ENCODE data around the gene JCAD. TPM values are rescaled to one million over a fixed set of nuclear protein-coding genes. Genes with fewer than 3 reads are reported as not detected.

Gene JCAD
- polyA plus RNA-seq, 1 experiment: 38.3 TPM

GRCh38 chr10:29993319-29993915 lies 66.0 kb downstream of the JCAD start:
- POLR2A ChIA-PET: no interaction called here
- CTCF ChIA-PET: no interaction called here
- Histone ChIP-seq H3K4me3 (ENCODE audit: low read depth, low read length) (no peak overlapping the region), H3K27me3 (ENCODE audit: control insufficient read depth, insufficient read depth, low read length) (peaks cover 6% of the 10 kb centered on the region), H3K9me3 (ENCODE audit: control insufficient read depth, insufficient read depth, low read length) (no peaks in the 10 kb centered on the region), H3K27ac (ENCODE audit: low read depth, low read length) (peak overlapping the region; percentile 31)
- TF ChIP-seq CTCF (IDR thresholded peaks at IDR 0.05; ENCODE audit: low read depth, low read length): no peak
- DNase-seq (ENCODE audit: low read depth, low spot score): no peak

GRCh38 chr10:29992914-29993313 lies 66.5 kb downstream of the JCAD start:
- Histone ChIP-seq H3K27me3 (ENCODE audit: control insufficient read depth, insufficient read depth, low read length) (peaks cover 6% of the 10 kb centered on the region), H3K27ac (ENCODE audit: low read depth, low read length) (no peak overlapping the region), H3K4me3 (ENCODE audit: low read depth, low read length) (no peak overlapping the region), H3K9me3 (ENCODE audit: control insufficient read depth, insufficient read depth, low read length) (no peaks in the 10 kb centered on the region)
- POLR2A ChIA-PET: no interaction called here
- CTCF ChIA-PET: no interaction called here
- DNase-seq (ENCODE audit: low read depth, low spot score): no peak
- TF ChIP-seq CTCF (IDR thresholded peaks at IDR 0.05; ENCODE audit: low read depth, low read length): no peak

GRCh38 chr10:29991382-29991781 lies 68.0 kb downstream of the JCAD start:
- H3K27ac ChIP-seq (ENCODE audit: low read depth, low read length): no peak overlapping the region
- H3K27me3 ChIP-seq (ENCODE audit: control insufficient read depth, insufficient read depth, low read length): peaks cover 6% of the 10 kb centered on the region
- no peak for DNase-seq (ENCODE audit: low read depth, low spot score)
- no peaks in the 10 kb centered on the region for H3K9me3 ChIP-seq (ENCODE audit: control insufficient read depth, insufficient read depth, low read length)
- POLR2A ChIA-PET: no interaction called here
- H3K4me3 ChIP-seq (ENCODE audit: low read depth, low read length): no peak overlapping the region
- no peak for TF ChIP-seq CTCF (IDR thresholded peaks at IDR 0.05; ENCODE audit: low read depth, low read length)
- CTCF ChIA-PET: interaction anchor here (0.5 to 0.7 kb wide), 2 partner anchors 168 to 212 kb away, joined by 3 read pairs; no protein-coding TSS in a partner anchor

- H3K27me3 ChIP-seq (ENCODE audit: control insufficient read depth, insufficient read depth, low read length): peaks cover 6% of the 10 kb centered on the region
- H3K27ac ChIP-seq (ENCODE audit: low read depth, low read length): no peak overlapping the region
- CTCF ChIA-PET: interaction anchor here (4.1 kb wide), 1 partner anchor 11 kb away, joined by 19 read pairs; no protein-coding TSS in a partner anchor
- DNase-seq (ENCODE audit: low read depth, low spot score): peak; percentile 46
- POLR2A ChIA-PET: interaction anchor here (0.6 kb wide), 1 partner anchor 606 kb away, joined by 3 read pairs; no protein-coding TSS in a partner anchor
- peaks cover 13% of the 10 kb centered on the region for H3K9me3 ChIP-seq (ENCODE audit: control insufficient read depth, insufficient read depth, low read length)
- no peak for TF ChIP-seq CTCF (IDR thresholded peaks at IDR 0.05; ENCODE audit: low read depth, low read length)
- H3K4me3 ChIP-seq (ENCODE audit: low read depth, low read length): no peak overlapping the region
Observed at GRCh38 chr10:29987471-29987870, 71.9 kb downstream of the JCAD start.

- H3K9me3 ChIP-seq (ENCODE audit: control insufficient read depth, insufficient read depth, low read length): peaks cover 13% of the 10 kb centered on the region
- H3K27ac ChIP-seq (ENCODE audit: low read depth, low read length): no peak overlapping the region
- no peak for TF ChIP-seq CTCF (IDR thresholded peaks at IDR 0.05; ENCODE audit: low read depth, low read length)
- H3K4me3 ChIP-seq (ENCODE audit: low read depth, low read length): no peak overlapping the region
- ChIA-PET POLR2A (no interaction called here), CTCF (no interaction called here)
- no peaks in the 10 kb centered on the region for H3K27me3 ChIP-seq (ENCODE audit: control insufficient read depth, insufficient read depth, low read length)
- no peak for DNase-seq (ENCODE audit: low read depth, low spot score)
Observed at GRCh38 chr10:29982997-29983648, 76.3 kb downstream of the JCAD start.
